Erythroblast (primary cell): Measurements from ENCODE around the gene SORCS3.

Source experiments
- GATA1 ChIP-seq: IDR thresholded peaks from 2 replicates; pipeline ENCODE4 v1.6.1; 2011; ENCODE audit warnings: low read depth, mild to moderate bottlenecking, control low read depth, low read length, moderate library complexity
- POLR2A ChIP-seq: IDR thresholded peaks from 2 replicates; pipeline ENCODE4 v1.6.1; 2011; ENCODE audit warnings: mild to moderate bottlenecking, low read length

GRCh38 chr10:104773105-104773504, 132.0 kb downstream of the SORCS3 start:
- TF ChIP-seq POLR2A (no peak), GATA1 (no peak)
